ENCODE measurements around the gene ESRRB.

- no peak for TF ChIP-seq ZNF8 (CRISPR knock-in tag; IDR thresholded peaks at IDR 0.05)
- no peak for TF ChIP-seq CSDC2 (CRISPR knock-in tag; IDR thresholded peaks at IDR 0.05)
- no peak for TF ChIP-seq ZFP3 (CRISPR knock-in tag; IDR thresholded peaks at IDR 0.05)
- no peak for TF ChIP-seq ISL1 (CRISPR knock-in tag; IDR thresholded peaks at IDR 0.05)
- TF ChIP-seq OSR1 (CRISPR knock-in tag; IDR thresholded peaks at IDR 0.05), result no peak
- TF ChIP-seq ZFP30 (CRISPR knock-in tag; IDR thresholded peaks at IDR 0.05), result no peak
These were observed 37.4 kb downstream of the ESRRB start for GRCh38 chr14:76413106-76413961.
